Trophoblast cell (in vitro differentiated cells and primary cell): ENCODE results near the gene POMGNT1.
A peak's percentile ranks its signal among the peaks of the same experiment; 100 is the strongest.

Experiments
- DNase-seq, 2 donors: peaks; one replicate each; pipeline ENCODE4 v3.0.0-alpha.2; 2016
- H2AFZ ChIP-seq: 2 replicates; pipeline ENCODE4 v1.6.1; 2013; ENCODE audit warnings: low read length, moderate library complexity, mild to moderate bottlenecking; ENCODE audit not compliant: insufficient read depth, poor library complexity
- H2AK5ac ChIP-seq: 2 replicates; pipeline ENCODE4 v1.6.1; 2013; ENCODE audit warnings: mild to moderate bottlenecking, low read length
- H2BK120ac ChIP-seq: 2 replicates; pipeline ENCODE4 v1.6.1; 2013; ENCODE audit warnings: low read length, mild to moderate bottlenecking, moderate library complexity; ENCODE audit not compliant: insufficient read depth, poor library complexity
- H2BK12ac ChIP-seq: 2 replicates; pipeline ENCODE4 v1.6.1; 2013; ENCODE audit warnings: mild to moderate bottlenecking, low read length, moderate library complexity
- H2BK5ac ChIP-seq: 2 replicates; pipeline ENCODE4 v1.6.1; 2013; ENCODE audit warnings: low read length, low read depth, moderate library complexity, mild to moderate bottlenecking; ENCODE audit not compliant: poor library complexity
- H3K14ac ChIP-seq: 2 replicates; pipeline ENCODE4 v1.6.1; 2013; ENCODE audit warnings: mild to moderate bottlenecking, low read length
- H3K18ac ChIP-seq: 2 replicates; pipeline ENCODE4 v1.6.1; 2013; ENCODE audit warnings: mild to moderate bottlenecking, low read length
- H3K23ac ChIP-seq: 2 replicates; pipeline ENCODE4 v1.6.1; 2013; ENCODE audit warnings: low read length
- H3K27ac ChIP-seq: 2 replicates; pipeline ENCODE4 v1.5.1; 2013; ENCODE audit warnings: low read depth, mild to moderate bottlenecking, inconsistent platforms, low read length, moderate library complexity
- H3K27me3 ChIP-seq: 2 replicates; pipeline ENCODE4 v1.6.1; 2013; ENCODE audit warnings: inconsistent platforms, mild to moderate bottlenecking, low read length, moderate library complexity; ENCODE audit not compliant: insufficient read depth
- H3K36me3 ChIP-seq, 2 experiments: 1 replicate in 1 of 2; 2 replicates in 1 of 2; pipeline ENCODE4 v1.6.1; 2013; ENCODE audit warnings: low read length in 2 of 2, mild to moderate bottlenecking in 2 of 2, moderate library complexity in 1 of 2; ENCODE audit not compliant: insufficient read depth in 2 of 2, control insufficient read depth in 1 of 2
- H3K4ac ChIP-seq: 2 replicates; pipeline ENCODE4 v1.6.1; 2013; ENCODE audit warnings: low read depth, mild to moderate bottlenecking, low read length, moderate library complexity
- H3K4me1 ChIP-seq, 2 experiments: 1 replicate in 1 of 2; 2 replicates in 1 of 2; pipeline ENCODE4 v1.6.1; 2013; ENCODE audit warnings: low read length in 2 of 2, mild to moderate bottlenecking in 2 of 2, moderate library complexity in 1 of 2; ENCODE audit not compliant: insufficient read depth in 2 of 2, control insufficient read depth in 1 of 2
- H3K4me2 ChIP-seq: 2 replicates; pipeline ENCODE4 v1.6.1; 2013; ENCODE audit warnings: inconsistent platforms, mild to moderate bottlenecking, low read length, moderate library complexity
- H3K4me3 ChIP-seq: 2 replicates; pipeline ENCODE4 v1.5.1; 2013; ENCODE audit warnings: mild to moderate bottlenecking, low read depth, low read length, inconsistent platforms
- H3K79me1 ChIP-seq: one replicate; pipeline ENCODE4 v1.6.1; 2013; ENCODE audit warnings: low read length
- H3K79me2 ChIP-seq: 2 replicates; pipeline ENCODE4 v1.6.1; 2013; ENCODE audit warnings: low read length, mild to moderate bottlenecking; ENCODE audit not compliant: control insufficient read depth, insufficient read depth, poor library complexity
- H3K9ac ChIP-seq: 2 replicates; pipeline ENCODE4 v1.6.1; 2013; ENCODE audit warnings: mild to moderate bottlenecking, low read length
- H3K9me3 ChIP-seq: 2 replicates; pipeline ENCODE4 v1.6.1; 2013; ENCODE audit warnings: low read depth, mild to moderate bottlenecking, control low read depth, inconsistent platforms, low read length; ENCODE audit not compliant: insufficient read depth
- H4K12ac ChIP-seq: 2 replicates; pipeline ENCODE4 v1.6.1; 2013; ENCODE audit warnings: low read depth, mild to moderate bottlenecking, low read length, moderate library complexity
- H4K8ac ChIP-seq: 2 replicates; pipeline ENCODE4 v1.6.1; 2013; ENCODE audit warnings: low read depth, mild to moderate bottlenecking, low read length, moderate library complexity
- H4K91ac ChIP-seq: one replicate; pipeline ENCODE4 v1.6.1; 2013; ENCODE audit warnings: low read depth, mild to moderate bottlenecking, low read length, moderate library complexity
- WGBS: extraction: QIAGEN DNeasy Blood & Tissue Kit; methylation state at CpG from one replicate; pipeline ENCODE4 v1.1.7; 2013; ENCODE audit warnings: missing lambda C conversion rate; ENCODE audit not compliant: insufficient read length, insufficient coverage; ENCODE audit errors: extremely low coverage; 5-methylcytosine and 5-hydroxymethylcytosine counted together

Gene POMGNT1

GRCh38 chr1:46153228-46153627, 45.0 kb downstream of the POMGNT1 start:
- no peak overlapping the region for H2BK5ac ChIP-seq
- no peaks in the 10 kb centered on the region for H3K79me1 ChIP-seq
- H4K12ac ChIP-seq: no peak overlapping the region
- no peak overlapping the region for H2AK5ac ChIP-seq
- no peaks in the 10 kb centered on the region for H3K36me3 ChIP-seq
- no peak overlapping the region for H4K8ac ChIP-seq
- no peak overlapping the region for H3K14ac ChIP-seq
- H3K4me3 ChIP-seq: no peak overlapping the region
- no peaks in the 10 kb centered on the region for H3K27me3 ChIP-seq
- H3K27ac ChIP-seq: no peak overlapping the region
- no peak overlapping the region for H3K4ac ChIP-seq
- no peaks in the 10 kb centered on the region for H3K4me1 ChIP-seq
- H3K18ac ChIP-seq: no peak overlapping the region
- no peak overlapping the region for H2BK12ac ChIP-seq
- peak overlapping the region; percentile 9 for H3K9ac ChIP-seq
- H3K4me2 ChIP-seq: no peak overlapping the region
- H3K79me2 ChIP-seq: no peaks in the 10 kb centered on the region
- H3K9me3 ChIP-seq: no peaks in the 10 kb centered on the region
- no CpG with 5 or more reads among the region's 1 CpG for WGBS
- no peak overlapping the region for H2BK120ac ChIP-seq
- no peak overlapping the region for H3K23ac ChIP-seq
- no peak overlapping the region for H2AFZ ChIP-seq
- no peak overlapping the region for H4K91ac ChIP-seq
- no peak for DNase-seq

GRCh38 chr1:46152016-46152415, 46.2 kb downstream of the POMGNT1 start:
- Histone ChIP-seq H3K18ac (no peak overlapping the region), H3K4me2 (no peak overlapping the region), H3K4ac (no peak overlapping the region), H3K9ac (no peak overlapping the region), H3K4me1 (no peaks in the 10 kb centered on the region), H3K36me3 (no peaks in the 10 kb centered on the region), H2BK5ac (no peak overlapping the region), H3K27me3 (no peaks in the 10 kb centered on the region), H4K91ac (no peak overlapping the region), H4K8ac (no peak overlapping the region), H3K79me2 (no peaks in the 10 kb centered on the region), H2AFZ (no peak overlapping the region), H3K9me3 (no peaks in the 10 kb centered on the region), H2BK12ac (no peak overlapping the region), H3K79me1 (no peaks in the 10 kb centered on the region), H3K23ac (no peak overlapping the region), H4K12ac (no peak overlapping the region), H2BK120ac (no peak overlapping the region), H3K4me3 (no peak overlapping the region), H3K14ac (no peak overlapping the region), H3K27ac (no peak overlapping the region), H2AK5ac (no peak overlapping the region)
- no CpG with 5 or more reads among the region's 3 CpGs for WGBS
- peak; percentile 13 to 62 for DNase-seq

DNA sequence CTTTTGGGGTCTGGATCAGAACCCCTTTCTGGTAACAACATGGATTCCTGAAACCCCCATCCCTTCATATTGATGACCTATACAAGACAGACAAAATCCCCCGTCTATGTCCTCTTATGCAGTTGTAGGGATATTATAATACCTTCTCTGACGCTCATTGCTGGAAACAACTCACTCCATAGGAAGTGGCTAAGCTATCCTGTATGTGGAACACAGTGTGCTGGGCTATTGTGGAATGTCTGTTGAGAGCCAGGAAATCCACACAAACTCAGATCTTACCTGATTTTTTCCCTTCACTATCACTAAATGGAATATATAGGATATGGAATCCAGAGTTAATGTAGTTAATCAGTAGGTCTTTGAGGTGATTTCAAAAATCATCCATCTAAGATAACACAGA, 48.1 kb downstream of the POMGNT1 start:
- H2AK5ac ChIP-seq: no peak overlapping the region
- no peak overlapping the region for H3K4me3 ChIP-seq
- no peak overlapping the region for H4K8ac ChIP-seq
- H4K91ac ChIP-seq: no peak overlapping the region
- H3K36me3 ChIP-seq: no peaks in the 10 kb centered on the region
- H3K4ac ChIP-seq: no peak overlapping the region
- WGBS: no CpG with 5 or more reads among the region's 2 CpGs
- H2BK12ac ChIP-seq: no peak overlapping the region
- no peak overlapping the region for H3K4me2 ChIP-seq
- H4K12ac ChIP-seq: no peak overlapping the region
- no peak overlapping the region for H3K9ac ChIP-seq
- H2AFZ ChIP-seq: no peak overlapping the region
- no peak overlapping the region for H3K18ac ChIP-seq
- no peak overlapping the region for H2BK5ac ChIP-seq
- no peaks in the 10 kb centered on the region for H3K9me3 ChIP-seq
- no peaks in the 10 kb centered on the region for H3K79me1 ChIP-seq
- no peak overlapping the region for H3K27ac ChIP-seq
- H3K79me2 ChIP-seq: no peaks in the 10 kb centered on the region
- H3K23ac ChIP-seq: no peak overlapping the region
- H3K14ac ChIP-seq: no peak overlapping the region
- DNase-seq: no peak
- H3K27me3 ChIP-seq: no peaks in the 10 kb centered on the region
- no peak overlapping the region for H2BK120ac ChIP-seq
- H3K4me1 ChIP-seq: no peaks in the 10 kb centered on the region

DNA sequence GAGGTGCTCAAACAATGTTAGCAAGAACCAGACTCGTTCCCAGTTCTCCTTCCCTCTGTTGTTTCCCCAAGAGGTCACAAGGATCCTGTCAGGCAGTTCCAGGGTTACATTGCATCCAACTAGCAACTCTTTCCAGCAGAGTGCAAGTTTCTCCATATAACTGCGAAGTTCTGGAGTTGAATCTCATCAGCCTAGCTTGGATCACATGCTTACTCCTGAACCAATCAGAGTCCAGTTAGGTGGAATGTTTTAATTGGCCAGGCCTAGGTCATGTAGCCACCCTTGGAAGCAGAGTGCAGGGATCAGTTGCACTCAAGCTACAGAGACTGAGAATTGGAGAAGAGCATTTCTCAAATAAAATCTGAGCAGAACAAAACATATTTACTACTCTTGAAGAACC, 49.9 kb downstream of the POMGNT1 start:
- Histone ChIP-seq H3K79me2 (no peaks in the 10 kb centered on the region), H3K27me3 (no peaks in the 10 kb centered on the region), H3K18ac (no peak overlapping the region), H3K36me3 (no peaks in the 10 kb centered on the region), H2AK5ac (no peak overlapping the region), H4K12ac (no peak overlapping the region), H3K9ac (no peak overlapping the region), H3K14ac (no peak overlapping the region), H3K4ac (no peak overlapping the region), H2BK120ac (no peak overlapping the region), H2AFZ (no peak overlapping the region), H3K4me3 (no peak overlapping the region), H4K8ac (no peak overlapping the region), H2BK12ac (no peak overlapping the region), H2BK5ac (no peak overlapping the region), H3K23ac (no peak overlapping the region), H3K4me2 (no peak overlapping the region), H3K79me1 (no peaks in the 10 kb centered on the region), H3K4me1 (no peaks in the 10 kb centered on the region), H3K27ac (no peak overlapping the region), H3K9me3 (no peaks in the 10 kb centered on the region), H4K91ac (no peak overlapping the region)
- WGBS: no CpG with 5 or more reads among the region's 2 CpGs
- DNase-seq: no peak
